HG02642 (cell line): ENCODE measurements around the gene FN3KRP.

Source experiments
- ATAC-seq: cut with Tn5 transposase; IDR thresholded peaks from one replicate; pipeline ENCODE4 v1.9.1; 2021; ENCODE audit warnings: mild to moderate bottlenecking; ENCODE audit not compliant: unreplicated experiment, poor library complexity

Gene FN3KRP

DNA sequence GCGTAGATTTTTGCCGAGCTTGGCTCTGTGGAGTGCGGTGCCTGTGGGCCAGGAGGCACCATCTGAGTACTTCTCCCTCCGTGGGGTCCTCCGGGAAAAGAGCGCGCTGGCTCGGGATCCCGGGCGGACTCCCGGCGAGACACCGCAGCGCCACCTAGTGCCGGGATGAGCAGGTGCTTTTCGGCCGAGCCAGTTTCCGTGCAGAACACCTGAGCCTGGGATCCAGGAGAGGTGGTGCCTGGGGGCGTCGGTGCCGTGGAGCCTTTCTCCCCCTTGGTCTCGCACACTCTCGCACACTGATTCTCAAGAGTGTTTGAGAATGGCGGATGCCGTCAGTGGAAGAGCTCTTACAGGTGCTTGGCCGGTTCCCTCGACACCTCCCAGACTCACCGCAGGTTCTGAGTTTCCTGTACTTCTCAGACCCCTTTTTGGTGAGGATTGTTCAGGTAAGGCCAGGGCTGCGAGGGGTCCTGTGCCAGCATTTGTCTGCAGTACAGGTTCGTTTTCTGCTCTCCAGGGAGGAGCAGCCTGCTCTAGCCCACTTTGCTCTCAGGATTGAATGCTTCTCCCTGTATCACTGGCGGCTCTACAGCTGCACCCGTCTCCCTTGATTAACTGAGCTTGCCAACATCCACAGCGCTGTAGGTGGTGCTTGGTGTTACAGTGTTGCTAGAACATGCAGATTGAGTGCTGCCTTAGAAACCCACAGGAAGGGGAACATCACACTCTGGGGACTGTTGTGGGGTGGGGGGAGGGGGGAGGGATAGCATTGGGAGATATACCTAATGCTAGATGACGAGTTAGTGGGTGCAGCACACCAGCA, 58.7 kb downstream of the FN3KRP start:
- ATAC-seq: no peak

GRCh38 chr17:82776454-82776853, 59.9 kb downstream of the FN3KRP start:
- ATAC-seq: no peak
